Activated gamma-delta T cell (primary cell): ENCODE measurements around the gene PCDH8.

Experiments
- DNase-seq: peaks from one replicate; lab custom pipeline; 2025; lab: John Stamatoyannopoulos, UW

Gene PCDH8

DNA sequence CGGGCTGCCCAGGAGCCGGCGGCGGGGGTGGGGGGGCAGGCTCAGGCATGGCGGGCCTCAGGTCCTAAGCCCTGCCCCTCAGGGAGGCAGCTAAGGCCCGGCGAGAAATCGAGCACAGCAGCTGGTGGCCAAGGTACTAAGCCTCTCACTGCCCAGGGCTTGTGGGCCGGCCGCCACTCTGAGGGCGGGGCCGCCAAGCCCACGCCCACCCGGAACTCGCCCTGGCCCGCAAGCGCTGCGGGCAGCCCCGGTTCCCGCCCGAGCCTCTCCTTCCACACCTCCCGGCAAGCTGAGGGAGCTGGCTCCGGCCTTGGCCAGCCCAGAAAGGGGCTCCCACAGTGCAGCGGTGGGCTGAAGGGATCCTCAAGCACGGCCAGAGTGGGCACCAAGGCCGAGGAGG, 33.1 kb downstream of the PCDH8 start:
- DNase-seq = no peak

DNA sequence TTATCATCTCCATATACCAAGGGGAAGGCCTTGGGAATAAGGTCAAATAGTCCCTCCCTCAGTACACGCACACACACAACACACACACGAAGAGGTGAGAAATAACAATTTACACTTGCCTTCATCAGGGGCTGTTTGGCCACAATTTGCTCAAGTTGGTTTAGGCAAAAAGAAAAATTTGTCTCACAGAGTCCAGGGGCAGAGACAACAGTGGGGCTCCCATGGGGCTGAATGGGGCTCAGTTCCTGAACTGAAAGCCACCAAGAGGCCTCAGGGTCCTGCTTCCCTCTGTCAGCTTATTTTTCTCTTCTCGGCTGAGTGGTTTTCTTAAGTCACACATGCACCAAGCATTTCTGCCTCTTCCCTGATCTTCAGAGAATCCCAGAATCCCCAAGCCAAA, 35.5 kb downstream of the PCDH8 start:
- no peak for DNase-seq

GRCh38 chr13:52811841-52812240, 36.6 kb downstream of the PCDH8 start:
- DNase-seq = no peak

GRCh38 chr13:52810526-52810925, 37.9 kb downstream of the PCDH8 start:
- no peak for DNase-seq

DNA sequence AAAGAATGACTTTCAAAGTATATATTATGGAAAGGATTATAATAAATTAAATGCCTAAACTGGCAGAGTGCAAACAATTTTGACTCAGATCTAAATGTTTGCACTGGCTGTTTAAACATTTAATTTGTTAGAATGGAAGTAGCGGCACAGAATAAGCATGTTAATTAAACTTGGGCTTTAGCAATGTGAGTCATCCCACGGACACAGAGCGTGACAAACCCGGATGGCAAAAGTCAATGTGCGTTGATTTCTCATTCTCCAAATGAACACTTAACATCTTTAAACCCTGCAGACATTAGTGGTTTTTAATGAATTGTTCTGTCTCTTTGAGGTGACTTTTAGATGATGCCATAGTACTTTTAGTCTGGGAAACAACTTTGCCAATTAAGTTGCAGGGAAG, 38.4 kb downstream of the PCDH8 start:
- no peak for DNase-seq

DNA sequence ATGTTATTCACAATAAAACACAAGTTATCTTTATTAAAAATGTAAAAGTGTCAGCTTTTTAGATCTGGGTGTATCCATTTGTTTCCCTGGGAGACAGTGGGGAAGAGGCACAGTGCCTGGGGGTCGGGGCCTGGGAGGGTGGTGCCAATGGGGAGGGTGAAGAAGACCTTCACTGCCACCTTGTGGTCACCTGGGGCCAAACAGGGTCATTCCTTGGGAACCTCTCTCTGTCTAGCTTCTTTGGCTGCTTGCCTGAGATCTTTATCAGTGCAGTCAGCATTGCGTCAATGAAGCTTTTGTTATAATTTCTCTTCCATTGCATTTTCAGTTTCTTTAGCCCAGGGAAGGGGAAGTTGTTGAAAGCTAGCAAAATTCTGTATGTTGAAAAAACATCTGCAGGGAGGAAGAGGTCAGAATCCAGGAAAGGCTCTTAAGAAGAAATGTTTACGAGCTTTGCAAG, 39.1 kb downstream of the PCDH8 start:
- no peak for DNase-seq

DNA sequence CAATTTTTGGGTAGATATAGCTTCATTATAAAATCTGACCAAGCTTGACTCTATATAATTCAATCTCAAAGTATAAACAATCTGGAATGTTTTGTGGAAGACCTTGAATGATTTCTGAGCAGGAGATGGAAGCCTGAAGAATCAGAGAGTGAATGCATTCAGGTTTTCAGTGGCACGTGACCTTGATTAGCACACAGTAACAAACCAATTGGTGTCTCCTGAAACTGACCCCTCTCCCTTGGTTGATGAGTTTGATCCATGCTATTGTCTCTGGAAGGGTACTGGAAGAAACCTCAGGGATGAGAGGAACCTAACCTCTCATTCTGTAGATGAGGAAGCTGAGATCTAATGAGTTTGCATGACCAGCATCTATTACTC, 39.6 kb downstream of the PCDH8 start:
- no peak for DNase-seq

GRCh38 chr13:52806029-52806428, 42.4 kb downstream of the PCDH8 start:
- DNase-seq = no peak

- no peak for DNase-seq
Observed at GRCh38 chr13:52804202-52804641, 44.2 kb downstream of the PCDH8 start.

GRCh38 chr13:52800856-52801255, 47.6 kb downstream of the PCDH8 start:
- no peak for DNase-seq

DNA sequence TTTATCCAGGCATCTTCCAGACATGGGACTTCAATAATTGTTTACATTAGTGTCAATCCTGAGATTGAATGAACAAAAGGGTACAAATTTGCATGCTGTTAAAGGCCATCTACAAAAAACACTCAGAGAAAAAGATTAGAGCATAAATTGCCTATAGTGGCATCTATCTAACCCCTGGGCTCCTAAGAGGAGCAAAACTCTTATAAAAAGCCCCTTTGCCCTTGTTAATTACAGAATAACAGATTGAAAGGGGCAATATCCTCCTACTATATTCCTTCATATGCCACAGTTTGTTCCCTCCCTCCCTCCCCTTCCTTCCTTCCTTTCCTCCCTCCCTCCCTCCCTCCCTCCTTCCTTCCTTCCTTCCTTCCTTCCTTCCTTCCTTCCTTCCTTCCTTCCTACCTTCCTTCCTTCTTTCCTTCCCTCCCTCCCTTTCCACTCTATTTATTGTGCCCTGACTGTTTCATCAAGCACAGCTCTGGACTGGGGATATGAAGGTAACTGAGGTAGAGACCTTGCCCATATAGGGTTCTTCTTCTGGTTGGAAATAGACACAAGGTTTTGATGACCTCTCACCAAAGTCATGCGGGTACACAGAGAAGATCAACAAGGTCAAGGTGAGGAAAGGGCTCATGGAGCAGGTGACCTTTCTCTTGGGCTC, 49.5 kb downstream of the PCDH8 start:
- DNase-seq = no peak

- no peak for DNase-seq
Observed at GRCh38 chr13:52797176-52797575, 51.3 kb downstream of the PCDH8 start.

- no peak for DNase-seq
Observed at GRCh38 chr13:52794589-52794988, 53.9 kb downstream of the PCDH8 start.

DNA sequence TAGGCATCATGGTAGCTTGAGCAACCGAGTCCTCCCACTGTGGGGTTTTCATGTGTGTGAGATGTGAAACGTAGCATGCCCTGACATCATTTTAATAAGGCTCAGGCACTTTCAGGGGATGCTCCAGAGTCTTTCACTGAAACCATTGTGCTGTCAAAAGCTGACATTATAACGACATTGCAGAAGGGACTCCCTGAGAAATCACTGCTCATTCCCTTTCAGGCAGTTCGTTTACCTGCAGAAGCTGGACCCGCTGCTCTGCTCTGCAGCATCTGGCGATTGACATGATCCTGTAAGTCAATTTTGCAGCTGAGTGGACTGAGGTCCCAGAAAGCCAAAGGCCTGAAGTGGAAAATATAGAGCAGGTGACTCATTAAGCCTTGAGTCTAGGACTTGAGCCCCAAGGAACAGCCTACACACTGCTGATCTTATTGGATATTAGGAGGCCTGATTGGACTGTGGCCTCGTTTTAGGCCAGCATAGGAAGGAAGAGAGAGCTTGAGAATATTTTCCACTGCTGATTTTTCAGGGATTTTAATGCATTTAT, 54.9 kb downstream of the PCDH8 start:
- no peak for DNase-seq
